CD4-positive, alpha-beta T cell treated with Interleukin-6 at 100 ng/mL for 8 hours (primary cell): ENCODE data around the gene FAM170B.

Source experiments
- DNase-seq: peaks from one replicate; pipeline ENCODE4 v3.0.0-alpha.2; 2020; ENCODE audit warnings: mixed read lengths, low spot score

The FAM170B gene

DNA sequence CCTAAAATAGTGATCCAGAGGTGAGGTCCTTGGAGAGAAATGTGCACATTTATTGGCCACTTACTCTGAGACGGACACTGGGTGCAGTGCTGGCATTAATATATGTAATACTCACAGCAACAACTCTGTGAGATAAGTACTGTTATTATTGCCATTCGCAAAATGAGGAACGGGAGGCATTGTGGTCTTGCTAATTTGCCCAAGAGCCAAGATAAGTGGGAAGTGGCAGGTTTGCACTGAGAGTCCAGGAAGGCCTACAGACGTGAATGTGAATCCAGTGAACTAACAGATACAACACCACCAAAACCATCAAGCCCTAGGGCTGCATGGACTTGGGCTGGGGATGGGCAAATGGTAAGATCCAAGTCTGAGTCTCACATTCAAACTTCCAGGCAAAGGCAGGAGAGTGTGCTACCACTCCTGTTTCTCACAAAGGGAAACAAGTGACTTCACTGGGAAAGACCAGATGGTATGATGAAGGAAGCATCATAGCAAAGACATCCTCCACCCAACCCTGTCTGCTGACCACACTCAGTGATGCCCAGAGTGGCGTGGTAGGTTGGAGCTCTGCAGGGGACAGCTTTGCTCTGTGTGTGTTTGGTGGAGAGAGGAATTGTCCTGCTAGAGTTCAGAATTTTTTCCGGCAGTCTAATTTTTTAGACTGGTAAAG lies 35.1 kb upstream of the FAM170B start:
- no peak for DNase-seq

DNA sequence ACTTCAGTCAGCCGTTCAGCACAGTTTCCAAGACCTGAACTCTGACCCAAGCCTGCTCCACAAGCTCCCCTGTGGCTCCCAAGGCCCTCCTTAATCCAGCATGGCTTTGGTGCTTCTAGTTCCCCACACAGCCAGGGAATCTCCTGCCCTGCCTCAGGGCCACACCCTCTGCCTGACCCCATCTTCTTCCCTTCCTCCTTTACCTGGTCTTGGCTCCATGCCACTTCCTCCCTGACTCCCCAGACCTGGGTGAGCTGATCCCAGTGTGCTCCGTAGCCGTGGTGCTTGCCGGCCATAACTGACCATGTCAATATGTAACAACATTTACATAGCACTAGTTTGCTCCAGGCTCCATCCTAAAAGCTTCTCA lies 34.3 kb upstream of the FAM170B start:
- no peak for DNase-seq

GRCh38 chr10:49167425-49168170 lies 33.8 kb upstream of the FAM170B start:
- DNase-seq: no peak

DNA sequence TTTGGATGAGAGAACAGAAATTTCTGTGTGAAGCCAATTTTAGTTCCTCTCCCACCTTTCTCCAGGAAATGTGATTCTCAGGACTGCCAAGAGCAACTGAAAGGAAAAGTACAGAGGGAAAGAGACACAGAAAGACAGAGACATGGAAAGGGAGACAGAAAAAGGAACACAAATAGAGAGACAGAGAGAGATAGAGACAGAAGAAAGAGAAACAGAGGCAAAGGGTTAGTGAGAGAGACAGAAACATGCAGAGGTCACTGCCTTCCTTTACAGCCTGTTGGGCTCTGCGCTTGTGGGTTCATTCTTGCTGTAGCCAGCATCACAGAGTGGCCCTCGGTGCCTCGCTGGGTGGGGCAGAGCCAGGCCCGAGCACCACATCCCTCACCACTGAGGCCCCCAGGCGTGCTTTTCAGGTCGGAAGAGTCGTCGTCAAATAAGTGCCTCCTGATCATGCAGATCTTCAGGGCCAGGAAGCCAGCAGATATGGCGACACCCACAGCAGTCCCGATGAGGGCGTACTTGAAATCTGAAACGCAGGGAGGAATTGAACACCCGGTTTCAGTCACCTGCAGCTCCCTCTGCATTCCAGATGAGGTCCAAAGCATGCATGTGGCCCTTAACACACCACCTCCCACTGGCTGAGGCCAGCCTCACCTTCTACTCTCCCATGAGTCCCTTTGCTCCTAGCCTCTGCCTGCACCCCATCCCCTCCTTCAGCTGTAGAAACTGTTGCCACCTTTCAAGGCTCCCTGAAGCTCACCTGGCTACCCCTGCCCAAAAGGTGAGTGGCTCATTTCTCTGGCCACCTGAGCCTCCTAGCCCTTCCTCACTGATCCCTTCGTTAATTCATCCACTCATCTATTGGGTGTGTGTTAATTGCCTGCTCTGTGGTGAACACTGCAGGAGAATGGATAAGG lies 32.9 kb upstream of the FAM170B start:
- DNase-seq: no peak

DNA sequence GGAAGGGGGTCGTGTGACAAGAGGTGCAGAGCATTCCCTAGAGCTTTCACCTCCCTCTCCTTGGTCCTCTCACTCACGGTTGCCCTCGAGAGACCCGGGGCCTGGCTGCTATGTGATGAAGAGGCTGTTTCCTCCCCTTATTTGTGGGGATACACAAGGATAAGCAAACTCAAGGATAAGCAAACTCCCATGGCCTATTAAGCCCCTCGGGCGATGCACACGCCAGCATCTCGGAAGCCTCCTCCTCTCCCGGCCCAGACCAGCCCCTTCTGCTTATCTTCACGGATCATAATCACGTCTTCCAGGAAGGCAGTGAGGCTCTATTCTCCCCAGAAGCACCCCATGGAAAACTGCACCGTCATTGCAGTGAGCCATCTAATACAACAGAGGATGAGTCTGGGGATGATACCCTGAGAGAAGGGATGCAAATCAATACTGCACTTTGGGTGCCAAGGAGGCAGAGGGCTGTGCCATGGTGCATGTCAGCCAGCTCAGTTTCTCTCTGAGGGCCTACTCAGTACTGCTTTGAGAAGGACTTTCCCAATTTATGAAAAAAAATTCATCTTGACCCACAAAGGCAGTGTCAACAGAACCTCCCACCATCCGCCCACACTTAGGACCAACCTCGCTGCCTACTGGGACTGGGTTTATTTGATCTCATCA lies 32.1 kb upstream of the FAM170B start:
- DNase-seq: no peak

DNA sequence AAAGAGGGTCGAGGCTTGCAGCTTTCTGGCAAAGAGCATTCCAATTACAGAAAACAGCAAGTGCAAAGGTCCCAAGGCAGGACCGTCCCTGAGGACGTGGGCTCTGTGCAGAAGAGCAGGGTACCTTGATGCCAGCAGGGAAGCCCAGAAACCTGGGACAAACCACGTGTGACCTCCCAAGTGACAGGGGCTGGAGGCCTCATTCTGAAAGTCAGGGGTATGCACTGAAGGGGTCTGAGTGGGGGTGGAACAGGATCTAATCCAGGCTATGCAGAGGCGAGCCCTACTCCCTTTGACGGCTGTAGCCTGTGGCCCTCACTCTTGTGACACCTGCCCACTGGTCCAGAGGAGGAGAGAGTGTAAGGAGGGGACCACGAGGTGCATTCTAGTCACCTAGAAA lies 31.4 kb upstream of the FAM170B start:
- DNase-seq: no peak

- DNase-seq: peak; percentile 29
Measured at GRCh38 chr10:49164559-49165188, 30.9 kb upstream of the FAM170B start.

GRCh38 chr10:49163741-49164140 lies 29.9 kb upstream of the FAM170B start:
- no peak for DNase-seq

- DNase-seq: no peak
Measured at GRCh38 chr10:49162761-49163310, 29.0 kb upstream of the FAM170B start.

DNA sequence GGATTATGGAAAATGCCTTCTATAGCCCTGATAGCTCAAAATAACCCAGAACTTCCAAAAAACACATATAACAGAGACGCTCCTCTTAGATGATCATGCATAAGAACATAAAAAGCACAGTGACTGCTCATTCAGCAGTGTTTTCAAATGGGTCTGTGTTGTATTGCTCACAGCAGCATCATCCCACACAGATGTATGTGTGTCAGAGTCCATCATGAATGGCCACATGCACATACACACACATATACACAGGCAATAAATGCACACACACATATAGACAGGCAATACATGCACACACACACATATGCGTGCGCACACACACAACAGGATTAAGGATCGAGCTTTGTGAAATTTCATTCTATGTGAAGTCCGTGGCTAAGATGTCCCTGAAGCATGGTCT lies 28.2 kb upstream of the FAM170B start:
- no peak for DNase-seq

- no peak for DNase-seq
Measured at GRCh38 chr10:49161411-49161997, 27.7 kb upstream of the FAM170B start.

DNA sequence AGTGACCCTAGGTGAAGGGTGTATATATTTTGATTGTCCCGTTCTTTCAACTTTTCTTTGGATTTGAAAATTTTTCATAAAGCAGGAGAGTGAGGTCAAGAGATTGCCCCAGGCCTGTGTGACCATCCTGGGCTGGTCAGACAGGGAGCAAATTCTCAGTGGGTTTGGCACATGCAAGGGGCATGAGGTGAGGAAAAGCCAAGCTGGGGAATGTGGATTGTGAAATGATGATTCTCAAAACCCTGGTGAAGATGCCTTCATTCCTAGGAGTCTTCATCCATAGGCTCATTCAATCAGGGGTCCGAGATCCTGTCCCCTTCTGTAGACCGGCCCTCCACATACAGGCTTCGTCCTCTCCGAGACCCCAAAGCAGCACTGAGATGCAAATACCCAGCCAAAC lies 27.0 kb upstream of the FAM170B start:
- DNase-seq: no peak

DNA sequence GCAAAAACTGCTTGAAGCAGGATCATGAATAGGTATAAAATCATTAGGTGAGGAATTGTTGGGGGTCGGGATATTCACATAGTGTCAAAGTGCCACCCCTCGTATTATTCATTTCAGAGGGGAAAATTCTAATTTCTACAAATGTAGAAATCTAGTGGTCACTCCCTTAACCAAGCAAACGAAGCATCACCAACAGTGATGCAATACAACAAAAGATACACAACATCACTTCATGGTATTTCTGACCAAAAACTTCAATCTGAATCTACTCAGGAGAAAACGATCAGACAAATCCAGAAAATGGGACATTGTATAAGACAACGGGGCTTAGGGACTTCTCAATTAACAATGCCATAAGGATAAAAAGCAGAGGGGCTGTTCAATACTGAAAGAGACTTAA lies 26.3 kb upstream of the FAM170B start:
- no peak for DNase-seq

- DNase-seq: no peak
Measured at GRCh38 chr10:49158915-49159314, 25.1 kb upstream of the FAM170B start.

DNA sequence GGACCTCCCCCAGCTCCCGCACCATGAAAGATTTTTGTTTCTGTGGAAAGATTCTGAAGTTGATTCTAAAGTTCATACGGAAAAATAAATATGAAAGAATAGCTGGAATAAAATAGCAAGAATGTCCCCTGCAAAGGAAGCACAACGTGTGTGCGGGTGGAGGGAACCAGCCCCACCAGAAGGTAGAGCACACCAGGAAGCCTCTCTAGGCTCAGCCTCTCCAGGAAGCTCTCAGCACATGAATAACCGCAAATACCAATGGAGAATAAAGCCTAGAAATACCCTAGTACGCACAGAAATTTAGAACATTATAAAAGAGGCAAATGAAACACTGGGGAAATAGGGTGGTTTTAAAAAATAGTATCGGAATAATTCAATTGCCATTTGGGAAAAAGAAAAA lies 24.6 kb upstream of the FAM170B start:
- no peak for DNase-seq

GRCh38 chr10:49157229-49157628 lies 23.4 kb upstream of the FAM170B start:
- DNase-seq: no peak

DNA sequence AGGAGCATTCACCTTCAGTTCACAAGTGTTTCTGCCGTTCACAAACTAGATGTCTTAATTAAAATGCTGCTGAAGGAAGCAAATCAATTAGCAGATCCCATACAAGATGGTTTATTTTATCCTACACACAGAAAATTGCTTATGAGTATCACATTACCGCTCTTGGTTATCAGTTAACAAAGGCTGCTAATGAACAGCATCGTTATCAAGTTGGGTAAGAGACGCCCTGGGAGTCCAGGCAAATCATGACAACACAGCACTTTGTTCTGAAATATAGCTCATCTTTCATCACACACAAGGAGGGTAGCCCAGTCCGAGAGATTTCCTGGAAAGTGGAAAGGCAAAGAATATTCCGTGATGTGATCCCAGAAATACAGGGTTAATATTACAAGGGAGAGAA lies 20.8 kb upstream of the FAM170B start:
- no peak for DNase-seq

- DNase-seq: no peak
Measured at GRCh38 chr10:49153971-49154370, 20.1 kb upstream of the FAM170B start.

GRCh38 chr10:49153115-49153514 lies 19.3 kb upstream of the FAM170B start:
- DNase-seq: no peak

- DNase-seq: no peak
Measured at GRCh38 chr10:49152663-49153062, 18.8 kb upstream of the FAM170B start.

DNA sequence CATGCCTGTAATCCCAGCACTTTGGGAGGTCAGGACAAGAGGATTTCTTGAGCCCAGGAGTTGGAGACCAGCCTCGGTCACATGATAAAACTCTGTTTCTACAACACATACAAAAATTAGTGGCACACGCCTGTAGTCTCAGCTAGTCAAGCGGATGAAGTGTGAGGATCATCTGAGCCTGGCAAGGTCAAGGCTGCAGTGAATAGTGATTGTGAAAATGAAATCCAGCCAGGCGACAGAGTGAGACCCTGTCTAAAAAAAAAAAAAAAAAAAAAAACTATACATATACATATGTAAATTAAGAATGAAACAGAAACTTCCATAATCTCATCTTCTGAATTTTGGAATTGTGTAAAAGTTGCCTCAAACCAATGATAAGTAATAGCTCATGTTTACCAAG lies 18.2 kb upstream of the FAM170B start:
- DNase-seq: no peak
